Liver (tissue), 3 donors: ENCODE measurements around the gene PTPA.

Experiments used
- CTCF ChIP-seq: fragments of 150-350 bp; IDR thresholded peaks from 2 replicates; pipeline ENCODE4 v1.5.1; 2017; ENCODE audit warnings: improper control_type of control experiment, low read depth, low read length; ENCODE audit not compliant: missing input control
- FOXA1 ChIP-seq: IDR thresholded peaks from 2 replicates; pipeline ENCODE4 v1.6.1; 2016; ENCODE audit warnings: antibody characterized with exemption
- GABPA ChIP-seq, 2 donors: IDR thresholded peaks in 1 of 2; conservative IDR thresholded peaks in 1 of 2; 2 replicates each; pipeline ENCODE4 v1.6.1; 2016; ENCODE audit warnings: antibody characterized with exemption in 2 of 2, mild to moderate bottlenecking in 1 of 2, moderate library complexity in 1 of 2
- JUND ChIP-seq, 2 donors: IDR thresholded peaks; 2 replicates each; pipeline ENCODE4 v1.6.1; 2016; ENCODE audit warnings: antibody characterized with exemption in 2 of 2
- MAX ChIP-seq: IDR thresholded peaks from 2 replicates; pipeline ENCODE4 v1.6.1; 2016; ENCODE audit warnings: antibody characterized with exemption
- NR2F2 ChIP-seq: IDR thresholded peaks from 2 replicates; pipeline ENCODE4 v1.6.1; 2016; ENCODE audit warnings: antibody characterized with exemption
- RAD21 ChIP-seq, 2 donors: IDR thresholded peaks; 2 replicates each; pipeline ENCODE4 v1.6.1; 2016; ENCODE audit warnings: antibody characterized with exemption in 2 of 2, mild to moderate bottlenecking in 2 of 2
- REST ChIP-seq: IDR thresholded peaks from 2 replicates; pipeline ENCODE4 v1.6.1; 2016; ENCODE audit warnings: antibody characterized with exemption, mild to moderate bottlenecking
- RXRA ChIP-seq, 2 donors: IDR thresholded peaks; 2 replicates each; pipeline ENCODE4 v1.6.1; 2017 to 2018; ENCODE audit warnings: antibody characterized with exemption in 2 of 2, mild to moderate bottlenecking in 1 of 2
- SP1 ChIP-seq: IDR thresholded peaks from 2 replicates; pipeline ENCODE4 v1.6.1; 2018; ENCODE audit warnings: antibody characterized with exemption, mild to moderate bottlenecking
- YY1 ChIP-seq: IDR thresholded peaks from 2 replicates; pipeline ENCODE4 v1.6.1; 2016; ENCODE audit warnings: antibody characterized with exemption, mild to moderate bottlenecking
- ZBTB33 ChIP-seq: IDR thresholded peaks from 2 replicates; pipeline ENCODE4 v1.6.1; 2016; ENCODE audit warnings: antibody characterized with exemption
- donor health status: healthy.
- donor health status: healthy.

- TF ChIP-seq GABPA (IDR thresholded peaks at IDR 0.05 in 1 of 2, conservative IDR thresholded peaks at IDR 0.05 in 1 of 2) = no peak
- no peak for TF ChIP-seq JUND (IDR thresholded peaks at IDR 0.05)
- TF ChIP-seq CTCF = no peak
- no peak for TF ChIP-seq FOXA1
- TF ChIP-seq NR2F2 = no peak
- no peak for TF ChIP-seq RXRA (IDR thresholded peaks at IDR 0.05)
- TF ChIP-seq RAD21 (IDR thresholded peaks at IDR 0.05) = no peak
- no peak for TF ChIP-seq MAX
- no peak for TF ChIP-seq YY1
- no peak for TF ChIP-seq REST
- no peak for TF ChIP-seq ZBTB33
- TF ChIP-seq SP1 = no peak
Measured at GRCh38 chr9:129142138-129142935, 31.1 kb downstream of the PTPA start.
